Thoracic aorta endothelial cell (primary cell): ENCODE results near the gene ALPI. TPM values are rescaled to one million over a fixed set of nuclear protein-coding genes. Genes with fewer than 3 reads are reported as not detected.

ENCODE experiments used
- total RNA-seq: library from RNA; depleted of rRNA; stranded (reverse); fragments of >200 nt; gene quantifications from 2 replicates; pipeline ENCODE4 v1.2.3, GENCODE V29; 2012

Gene ALPI
- total RNA-seq, result not detected in 2 replicates

GRCh38 chr2:232455426-232456255, at the start of gene ALPI:
Gene ALPI (plus strand): TSS chr2:232456153. CDS start chr2:232456200, 47 bp downstream.

DNA sequence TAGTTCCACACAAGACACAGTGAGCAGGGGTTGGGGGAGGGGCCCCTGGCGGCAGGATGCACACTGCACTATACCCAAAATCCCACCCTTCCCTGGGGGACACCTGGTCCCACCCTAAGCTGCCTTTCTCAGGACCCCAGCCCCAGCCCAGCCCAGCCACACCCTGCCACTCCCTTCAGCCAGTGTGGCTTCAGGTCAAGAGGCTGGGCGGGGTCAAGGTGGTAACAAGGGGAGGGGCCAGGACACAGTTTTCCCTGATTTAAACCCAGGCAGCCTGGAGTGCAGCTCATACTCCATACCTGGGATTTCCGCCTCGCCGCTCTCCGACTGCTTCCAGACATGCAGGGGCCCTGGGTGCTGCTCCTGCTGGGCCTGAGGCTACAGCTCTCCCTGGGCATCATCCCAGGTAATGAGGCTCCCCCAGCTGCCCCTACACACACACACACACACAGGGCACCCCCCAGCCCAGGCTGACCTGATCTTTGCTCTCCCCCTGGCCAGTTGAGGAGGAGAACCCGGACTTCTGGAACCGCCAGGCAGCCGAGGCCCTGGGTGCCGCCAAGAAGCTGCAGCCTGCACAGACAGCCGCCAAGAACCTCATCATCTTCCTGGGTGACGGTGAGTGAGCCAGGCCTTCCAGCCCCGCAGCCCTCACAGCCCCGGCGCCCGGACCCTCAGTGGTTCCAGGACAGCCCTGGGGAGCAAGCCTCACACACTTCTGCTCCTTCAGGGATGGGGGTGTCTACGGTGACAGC, 49.2 kb upstream of the ALPI start, which contains the start of gene ALPG:
Gene ALPG (plus strand): TSS at position 289 of the 755 bp plus-strand sequence. CDS start 51 bp downstream, at position 340.

DNA sequence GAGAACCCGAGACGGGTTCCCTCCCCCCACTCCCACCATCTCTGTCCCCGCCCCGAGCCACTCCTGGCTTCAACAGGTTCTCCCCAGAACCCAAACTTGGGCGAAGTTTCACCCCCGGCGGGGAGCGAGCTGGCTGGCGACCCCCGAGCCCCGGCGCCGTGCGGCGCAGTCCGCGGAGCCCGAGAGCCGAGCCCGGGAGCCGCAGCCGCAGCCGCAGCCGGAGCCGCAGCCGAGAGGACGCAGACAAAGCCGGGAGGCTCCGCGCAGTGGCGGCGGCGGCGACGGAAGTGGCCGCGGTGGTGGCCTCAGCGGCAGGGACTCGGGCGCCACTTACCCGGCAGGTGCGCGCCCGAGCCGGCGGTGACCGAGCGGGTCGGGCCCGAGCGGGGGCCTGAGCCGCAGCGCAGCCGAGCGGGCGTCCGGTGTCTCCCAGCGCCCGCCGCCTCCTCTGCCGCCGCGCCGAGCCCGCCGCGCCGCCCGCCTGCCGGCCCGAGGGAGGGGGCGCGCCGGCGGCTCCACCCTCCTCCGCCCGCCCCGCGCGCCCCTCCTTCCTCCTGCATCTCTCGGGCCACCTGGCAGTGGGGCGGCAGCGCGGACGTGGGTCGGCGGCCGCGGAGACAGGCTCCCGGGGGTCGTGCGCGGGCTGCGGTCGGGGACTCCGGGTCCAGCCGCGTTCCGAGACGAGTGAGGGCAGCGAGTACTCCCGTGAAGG, 31.6 kb downstream of the ALPI start, which contains the start of gene ECEL1:
Gene ECEL1 (minus strand): TSS at position 450 of the 712 bp plus-strand sequence. CDS start 1,181 bp downstream, outside the sequence.

Other genes with a start within 250 kb of the ALPI start
- not detected in 2 replicates for gene ALPP, start 77.4 kb upstream of the ALPI start, total RNA-seq
- gene ALPG, start 49.3 kb upstream of the ALPI start, total RNA-seq, result not detected in 2 replicates
- under 0.01 TPM in 1 of 2 replicates, not detected in the other for gene ECEL1, start 31.7 kb downstream of the ALPI start, total RNA-seq
- gene PRSS56, start 64.2 kb downstream of the ALPI start, total RNA-seq, result not detected in 2 replicates
- not detected in 2 replicates for gene CHRND, start 70.0 kb downstream of the ALPI start, total RNA-seq
- gene CHRNG, start 83.5 kb downstream of the ALPI start, total RNA-seq, result not detected in 2 replicates
- 5.1 and 5.5 TPM in 2 replicates for gene TIGD1, start 94.4 kb downstream of the ALPI start, total RNA-seq
- 114 and 120 TPM in 2 replicates for gene EIF4E2, start 94.5 kb downstream of the ALPI start, total RNA-seq
- 0.13 TPM in 1 of 2 replicates, not detected in the other for gene EFHD1, start 177.5 kb downstream of the ALPI start, total RNA-seq
- gene GIGYF2, start 241.2 kb downstream of the ALPI start, total RNA-seq, result 63.6 and 75.9 TPM in 2 replicates